Mesenchymal stem cell (in vitro differentiated cells and primary cell): Measurements from ENCODE around the gene NUDT3.

ENCODE experiments used
- DNase-seq: peaks from one replicate; pipeline ENCODE4 v3.0.0-alpha.2; 2013
- H2AFZ ChIP-seq: one replicate; pipeline ENCODE4 v1.6.1; 2013; ENCODE audit warnings: low read depth, mild to moderate bottlenecking, control low read depth, inconsistent platforms, low read length, moderate library complexity
- H2AK5ac ChIP-seq: 2 replicates; pipeline ENCODE4 v1.6.1; 2013; ENCODE audit warnings: low read length, moderate library complexity, mild to moderate bottlenecking, inconsistent platforms; ENCODE audit not compliant: severe bottlenecking
- H2BK120ac ChIP-seq: one replicate; pipeline ENCODE4 v1.6.1; 2013; ENCODE audit warnings: low read depth, mild to moderate bottlenecking, inconsistent platforms, low read length, moderate library complexity
- H2BK12ac ChIP-seq, 2 experiments: one replicate each; pipeline ENCODE4 v1.6.1; 2013; ENCODE audit warnings: inconsistent platforms in 2 of 2, low read length in 2 of 2, mild to moderate bottlenecking in 2 of 2, moderate library complexity in 2 of 2, control low read depth in 1 of 2
- H2BK15ac ChIP-seq: one replicate; pipeline ENCODE4 v1.6.1; 2013; ENCODE audit warnings: mild to moderate bottlenecking, low read depth, inconsistent platforms; ENCODE audit not compliant: poor library complexity, severe bottlenecking
- H2BK5ac ChIP-seq: 2 replicates; pipeline ENCODE4 v1.6.1; 2013; ENCODE audit warnings: low read depth, mild to moderate bottlenecking, low read length, control low read depth, inconsistent platforms; ENCODE audit not compliant: poor library complexity, severe bottlenecking
- H3K14ac ChIP-seq, 2 experiments: one replicate each; pipeline ENCODE4 v1.6.1; 2013; ENCODE audit warnings: inconsistent platforms in 2 of 2, low read length in 2 of 2, control low read depth in 1 of 2, mild to moderate bottlenecking in 1 of 2, moderate library complexity in 1 of 2
- H3K18ac ChIP-seq, 2 experiments: one replicate each; pipeline ENCODE4 v1.6.1; 2013; ENCODE audit warnings: inconsistent platforms in 2 of 2, low read length in 2 of 2, control low read depth in 1 of 2, low read depth in 1 of 2, mild to moderate bottlenecking in 1 of 2
- H3K23ac ChIP-seq, 2 experiments: one replicate each; pipeline ENCODE4 v1.6.1; 2013; ENCODE audit warnings: inconsistent platforms in 2 of 2, low read length in 2 of 2, mild to moderate bottlenecking in 2 of 2, moderate library complexity in 2 of 2, control low read depth in 1 of 2
- H3K27ac ChIP-seq: 2 replicates; pipeline ENCODE4 v1.5.1; 2013; ENCODE audit warnings: mild to moderate bottlenecking, moderate library complexity, low read length, control low read depth, inconsistent platforms; ENCODE audit not compliant: poor library complexity, severe bottlenecking
- H3K27me3 ChIP-seq, 2 experiments: 2 replicates each; pipeline versions ENCODE4 v1.6.1 to v1.7.0; 2013; ENCODE audit warnings: low read length in 2 of 2, mild to moderate bottlenecking in 2 of 2, moderate library complexity in 2 of 2, control low read depth in 1 of 2, inconsistent platforms in 1 of 2; ENCODE audit not compliant: control insufficient read depth in 1 of 2, insufficient read depth in 1 of 2
- H3K36me3 ChIP-seq, 2 experiments: 2 replicates each; pipeline versions ENCODE4 v1.6.1 to v1.7.0; 2013; ENCODE audit warnings: low read length in 2 of 2, control low read depth in 1 of 2, inconsistent platforms in 1 of 2, low read depth in 1 of 2, mild to moderate bottlenecking in 1 of 2; ENCODE audit not compliant: insufficient read depth in 2 of 2, control insufficient read depth in 1 of 2
- H3K4ac ChIP-seq, 2 experiments: one replicate each; pipeline ENCODE4 v1.6.1; 2013; ENCODE audit warnings: inconsistent platforms in 2 of 2, low read length in 2 of 2, mild to moderate bottlenecking in 2 of 2, moderate library complexity in 2 of 2, control low read depth in 1 of 2, low read depth in 1 of 2
- H3K4me1 ChIP-seq: 2 replicates; pipeline ENCODE4 v1.6.1; 2013; ENCODE audit warnings: low read depth, low read length, control low read depth; ENCODE audit not compliant: control insufficient read depth, insufficient read depth
- H3K4me2 ChIP-seq: 2 replicates; pipeline ENCODE4 v1.6.1; 2013; ENCODE audit warnings: low read length, mild to moderate bottlenecking, inconsistent platforms; ENCODE audit not compliant: poor library complexity, severe bottlenecking
- H3K4me3 ChIP-seq, 2 experiments: 2 replicates each; pipeline versions ENCODE4 v1.5.1 to v1.7.0; 2013; ENCODE audit warnings: low read length in 2 of 2, mild to moderate bottlenecking in 2 of 2, control low read depth in 1 of 2, low read depth in 1 of 2; ENCODE audit not compliant: insufficient read depth in 1 of 2
- H3K79me1 ChIP-seq: replicated peaks from 2 replicates; pipeline ENCODE4 v1.6.1; 2013; ENCODE audit warnings: mild to moderate bottlenecking, control low read depth, low read length, inconsistent platforms; ENCODE audit not compliant: poor library complexity, severe bottlenecking
- H3K9ac ChIP-seq: 2 replicates; pipeline ENCODE4 v1.7.0; 2013; ENCODE audit warnings: mild to moderate bottlenecking, low read length, moderate library complexity
- H3K9me3 ChIP-seq: 2 replicates; pipeline ENCODE4 v1.7.0; 2013; ENCODE audit warnings: mild to moderate bottlenecking, low read length; ENCODE audit not compliant: control insufficient read depth
- H4K8ac ChIP-seq: one replicate; pipeline ENCODE4 v1.6.1; 2013; ENCODE audit warnings: inconsistent platforms, mild to moderate bottlenecking, low read length, moderate library complexity
- H4K91ac ChIP-seq: one replicate; pipeline ENCODE4 v1.6.1; 2013; ENCODE audit warnings: mild to moderate bottlenecking, low read length, inconsistent platforms
- WGBS: methylation state at CpG from one replicate; pipeline ENCODE4 v1.1.7; 2013; ENCODE audit warnings: mixed read lengths; 5-methylcytosine and 5-hydroxymethylcytosine counted together

Gene NUDT3

GRCh38 chr6:34349211-34349610, 43.3 kb downstream of the NUDT3 start:
- H2AK5ac ChIP-seq, result no peak overlapping the region
- no peak overlapping the region for H2BK5ac ChIP-seq
- peak overlapping the region in 1 of 2 experiments; percentile 26 for H3K4ac ChIP-seq
- no peaks in the 10 kb centered on the region for H3K36me3 ChIP-seq
- no peak overlapping the region for H3K27ac ChIP-seq
- H3K79me1 ChIP-seq, result peaks cover 29% of the 10 kb centered on the region
- 90% methylated on average over 4 of the region's 4 CpGs for WGBS
- H3K9ac ChIP-seq, result no peak overlapping the region
- no peak overlapping the region for H3K14ac ChIP-seq
- H3K4me2 ChIP-seq, result no peak overlapping the region
- H2BK15ac ChIP-seq, result no peak overlapping the region
- H2BK120ac ChIP-seq, result no peak overlapping the region
- no peak overlapping the region for H4K91ac ChIP-seq
- no peak overlapping the region for H3K4me3 ChIP-seq
- H3K23ac ChIP-seq, result no peak overlapping the region
- no peaks in the 10 kb centered on the region for H3K27me3 ChIP-seq
- H2BK12ac ChIP-seq, result no peak overlapping the region
- H3K4me1 ChIP-seq, result peaks cover 5% of the 10 kb centered on the region
- H3K9me3 ChIP-seq, result no peaks in the 10 kb centered on the region
- no peak overlapping the region for H2AFZ ChIP-seq
- H4K8ac ChIP-seq, result no peak overlapping the region
- H3K18ac ChIP-seq, result no peak overlapping the region
- DNase-seq, result no peak

- Histone ChIP-seq H3K4me3 (no peak overlapping the region), H3K9me3 (no peaks in the 10 kb centered on the region), H2BK5ac (no peak overlapping the region), H2AK5ac (no peak overlapping the region), H3K9ac (no peak overlapping the region), H3K27me3 (no peaks in the 10 kb centered on the region), H4K8ac (no peak overlapping the region), H2BK15ac (no peak overlapping the region), H3K4me1 (peaks cover 5% of the 10 kb centered on the region), H2AFZ (no peak overlapping the region), H3K23ac (no peak overlapping the region), H4K91ac (no peak overlapping the region), H3K79me1 (peaks cover 30% of the 10 kb centered on the region), H3K4me2 (no peak overlapping the region), H3K14ac (no peak overlapping the region), H2BK12ac (no peak overlapping the region), H3K4ac (no peak overlapping the region), H2BK120ac (no peak overlapping the region), H3K36me3 (no peaks in the 10 kb centered on the region), H3K27ac (no peak overlapping the region), H3K18ac (no peak overlapping the region)
- no peak for DNase-seq
- WGBS, result 100% methylated on average over 1 of the region's 1 CpG
These were observed 45.2 kb downstream of the NUDT3 start for GRCh38 chr6:34347303-34347702.

GRCh38 chr6:34346175-34347119, 46.0 kb downstream of the NUDT3 start:
- H2BK12ac ChIP-seq, result no peak overlapping the region
- H3K14ac ChIP-seq, result no peak overlapping the region
- no peak overlapping the region for H4K91ac ChIP-seq
- no peak overlapping the region for H3K23ac ChIP-seq
- H3K4ac ChIP-seq, result no peak overlapping the region
- H2AFZ ChIP-seq, result no peak overlapping the region
- H3K4me3 ChIP-seq, result no peak overlapping the region
- no peak overlapping the region for H3K9ac ChIP-seq
- no peak overlapping the region for H4K8ac ChIP-seq
- no peak overlapping the region for H2AK5ac ChIP-seq
- DNase-seq, result no peak
- H3K27ac ChIP-seq, result no peak overlapping the region
- no peak overlapping the region for H2BK15ac ChIP-seq
- peaks cover 3% of the 10 kb centered on the region for H3K4me1 ChIP-seq
- H3K4me2 ChIP-seq, result no peak overlapping the region
- no peaks in the 10 kb centered on the region for H3K9me3 ChIP-seq
- no peak overlapping the region for H2BK5ac ChIP-seq
- H2BK120ac ChIP-seq, result no peak overlapping the region
- no peaks in the 10 kb centered on the region for H3K27me3 ChIP-seq
- H3K36me3 ChIP-seq, result no peaks in the 10 kb centered on the region
- H3K79me1 ChIP-seq, result peaks cover 31% of the 10 kb centered on the region
- no peak overlapping the region for H3K18ac ChIP-seq
- 79% methylated on average over 6 of the region's 9 CpGs for WGBS

GRCh38 chr6:34343806-34344205, 48.7 kb downstream of the NUDT3 start:
- H3K9me3 ChIP-seq, result no peaks in the 10 kb centered on the region
- H3K79me1 ChIP-seq, result peaks cover 31% of the 10 kb centered on the region
- H3K36me3 ChIP-seq, result peaks cover 0 to 10% of the 10 kb centered on the region in 2 experiments
- no peak for DNase-seq
- no peak overlapping the region for H3K14ac ChIP-seq
- no peak overlapping the region for H3K9ac ChIP-seq
- no peak overlapping the region for H2BK120ac ChIP-seq
- no peak overlapping the region for H2AFZ ChIP-seq
- H3K4me2 ChIP-seq, result no peak overlapping the region
- H2AK5ac ChIP-seq, result no peak overlapping the region
- no peak overlapping the region for H3K23ac ChIP-seq
- H2BK5ac ChIP-seq, result no peak overlapping the region
- H3K27me3 ChIP-seq, result no peaks in the 10 kb centered on the region
- no peak overlapping the region for H2BK15ac ChIP-seq
- no peak overlapping the region for H3K18ac ChIP-seq
- no peak overlapping the region for H4K8ac ChIP-seq
- no peak overlapping the region for H3K4me3 ChIP-seq
- peaks cover 2% of the 10 kb centered on the region for H3K4me1 ChIP-seq
- H4K91ac ChIP-seq, result no peak overlapping the region
- H3K4ac ChIP-seq, result no peak overlapping the region
- H3K27ac ChIP-seq, result no peak overlapping the region
- H2BK12ac ChIP-seq, result no peak overlapping the region
